Measurements from ENCODE around the gene AFDN.

AFDN gene

DNA sequence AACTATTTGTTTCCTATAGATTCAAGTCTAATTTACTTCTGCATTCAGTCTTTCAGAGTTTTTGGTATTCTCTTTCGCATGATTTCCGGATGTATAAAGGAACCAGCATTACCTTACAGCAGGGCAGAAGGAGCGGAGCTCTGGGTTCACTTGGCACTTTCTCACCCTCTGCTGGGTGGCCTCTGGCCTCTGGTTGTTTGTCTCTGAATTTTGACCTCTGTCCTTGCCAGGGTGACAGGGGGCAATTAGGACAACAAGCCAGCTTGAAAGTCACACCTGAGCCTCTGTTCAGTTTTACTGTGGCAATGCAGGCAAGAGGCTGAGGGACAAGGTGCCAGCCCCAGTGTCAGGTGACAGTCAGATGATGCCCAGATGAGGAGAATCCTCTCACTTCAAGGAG is 101.4 kb downstream of the AFDN start:
- DNase-seq: no peak

DNA sequence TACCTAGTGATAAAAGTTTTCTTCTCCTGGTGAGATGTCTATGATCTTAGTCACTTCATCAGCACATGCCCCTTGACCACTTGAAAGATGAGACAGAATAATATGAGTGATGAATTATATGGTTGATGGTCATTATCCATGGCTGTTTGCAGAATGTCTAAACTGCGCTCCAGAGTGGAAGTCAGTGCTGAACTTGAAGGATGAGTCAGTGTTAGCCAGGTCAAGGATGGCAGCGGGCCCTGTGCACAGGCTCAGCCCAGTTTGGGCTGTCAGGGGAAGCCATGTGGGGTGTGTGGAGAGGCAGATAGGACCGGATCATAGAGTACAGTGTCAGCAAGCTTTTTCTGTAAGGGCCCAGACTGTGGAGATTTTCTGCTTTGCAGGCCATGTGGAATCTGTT is 103.6 kb downstream of the AFDN start:
- no peak for DNase-seq

DNA sequence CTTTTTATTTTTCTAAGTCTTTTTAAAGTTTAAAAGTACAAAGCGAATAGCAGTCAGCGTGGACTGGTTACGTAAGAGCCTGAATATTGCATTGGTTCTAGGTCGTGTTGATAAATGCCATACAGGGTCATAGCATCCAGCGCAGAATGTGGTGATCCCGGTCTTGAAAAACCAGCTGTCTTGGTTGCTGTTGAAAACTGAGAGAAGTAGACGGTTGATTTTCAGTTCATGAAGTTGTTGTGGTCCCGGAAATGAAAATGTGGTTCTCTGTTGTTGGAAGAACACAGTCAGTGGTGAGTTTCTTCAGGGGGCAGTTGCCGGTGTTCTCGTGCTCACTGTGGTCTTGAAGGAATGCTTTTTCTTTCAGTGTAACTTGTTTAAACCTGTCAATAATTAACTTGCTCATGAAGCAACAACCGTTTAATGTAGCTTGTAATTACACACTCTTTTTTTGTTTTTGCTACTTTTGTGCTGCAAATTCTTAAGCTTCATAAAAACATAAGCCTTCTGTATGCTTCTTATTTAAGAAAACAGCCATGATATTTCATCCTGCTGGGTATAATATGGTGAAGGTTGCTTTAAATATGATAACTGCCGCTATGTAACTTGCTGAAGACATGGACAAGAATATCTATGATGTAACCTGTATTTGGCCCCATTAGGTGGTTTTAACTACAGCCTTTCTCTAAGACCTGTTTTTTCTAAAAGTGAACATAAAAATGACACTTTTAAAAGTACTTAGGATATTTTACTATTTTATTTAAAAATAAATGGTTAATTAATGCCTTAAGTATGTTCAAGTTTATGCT is 106.0 kb downstream of the AFDN start:
- no peak for DNase-seq

DNA sequence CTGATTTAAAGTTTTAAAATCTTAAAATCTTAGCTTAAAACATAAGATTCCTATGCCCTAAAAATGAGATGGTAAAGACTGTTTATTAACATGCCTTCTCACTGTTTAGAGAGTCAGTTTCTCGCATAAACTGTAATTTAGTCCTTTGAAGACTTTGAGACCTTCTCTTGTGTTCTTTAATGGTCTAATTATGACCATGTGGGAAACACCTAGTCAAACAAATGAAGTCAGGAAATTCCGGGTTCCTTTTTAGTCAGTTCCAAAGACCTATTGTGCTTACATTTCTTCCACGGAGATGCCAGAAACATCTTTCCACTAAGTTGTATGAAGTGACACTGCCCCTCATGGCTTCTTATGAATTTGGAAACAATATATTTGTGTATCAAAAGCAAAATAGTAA is 106.6 kb downstream of the AFDN start:
- no peak for DNase-seq

DNA sequence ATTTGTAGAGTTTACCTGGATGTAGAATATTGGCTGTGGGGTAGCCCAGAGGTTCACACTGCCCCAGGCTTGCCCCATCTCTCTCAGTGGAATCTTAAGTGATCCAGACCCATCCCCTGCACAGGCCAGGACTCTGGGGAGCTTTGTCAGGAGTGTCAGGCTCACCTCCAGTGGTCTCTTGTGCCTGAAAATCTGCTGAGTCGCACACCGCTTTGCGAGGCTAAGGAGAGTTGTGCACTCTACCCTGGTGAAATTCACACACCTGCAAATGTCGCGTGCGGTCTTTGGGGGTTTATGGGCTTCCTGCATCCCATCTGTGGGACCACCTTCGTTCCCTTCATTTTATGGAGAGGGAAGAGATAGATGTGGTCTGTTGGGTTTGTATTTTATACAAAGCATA is 107.1 kb downstream of the AFDN start:
- no peak for DNase-seq

DNA sequence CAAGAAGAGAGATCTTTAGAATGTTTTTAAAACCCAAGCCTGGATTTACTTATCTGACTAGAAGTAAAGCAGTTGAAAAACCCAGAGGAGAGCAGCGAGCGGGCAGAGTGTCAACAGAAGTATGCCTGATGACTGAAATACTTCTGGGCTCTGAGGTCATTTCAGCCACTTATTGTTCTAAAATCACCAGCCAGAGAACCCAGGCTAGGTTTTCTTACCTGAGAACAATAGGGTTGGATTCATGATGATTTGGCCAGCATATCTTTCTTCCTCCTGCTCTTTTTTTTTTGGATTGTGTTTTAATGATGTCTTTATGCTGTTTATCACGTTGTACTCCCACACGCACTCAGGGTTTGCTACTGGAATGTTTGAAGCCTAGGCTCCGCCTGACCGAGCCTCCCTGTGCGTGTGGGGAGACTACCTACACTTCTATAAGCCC is 107.7 kb downstream of the AFDN start:
- DNase-seq: no peak

DNA sequence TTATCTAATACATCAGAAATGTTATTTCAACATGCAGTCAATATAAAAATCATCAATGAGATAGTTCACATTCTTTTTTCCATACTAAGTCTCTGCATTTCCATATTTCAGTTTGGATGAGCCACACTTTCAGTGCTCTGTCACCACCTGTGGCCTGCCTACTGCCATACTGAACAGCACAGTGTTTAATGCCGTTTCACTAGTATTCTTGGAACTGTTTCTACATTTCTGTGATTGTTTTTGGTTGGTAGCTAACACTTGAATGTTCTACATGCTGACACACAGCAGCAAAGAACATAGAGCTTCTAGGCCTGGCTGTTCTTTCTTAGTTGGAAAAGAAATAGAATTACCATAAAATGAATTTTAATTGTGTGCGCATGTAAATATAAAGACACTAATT is 109.3 kb downstream of the AFDN start:
- DNase-seq: no peak

DNA sequence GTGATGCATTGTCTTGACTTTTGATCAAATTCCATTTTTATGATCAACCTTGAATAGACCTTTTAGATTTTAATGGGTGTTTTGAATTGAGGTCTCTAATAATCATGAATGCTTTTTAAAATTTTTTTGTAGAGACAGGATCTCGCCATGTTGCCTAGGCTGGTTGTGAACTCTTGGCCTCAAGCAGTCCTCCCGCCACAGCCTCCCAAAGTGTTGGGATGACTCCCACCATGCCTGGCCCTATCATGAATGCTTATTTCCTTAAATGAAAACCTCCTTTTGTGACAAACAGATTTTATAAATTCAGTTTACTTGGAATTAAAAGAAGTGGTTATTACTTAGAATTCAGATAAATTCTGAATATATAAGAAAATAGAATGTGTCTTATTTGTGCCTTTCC is 110.6 kb downstream of the AFDN start:
- no peak for DNase-seq

DNA sequence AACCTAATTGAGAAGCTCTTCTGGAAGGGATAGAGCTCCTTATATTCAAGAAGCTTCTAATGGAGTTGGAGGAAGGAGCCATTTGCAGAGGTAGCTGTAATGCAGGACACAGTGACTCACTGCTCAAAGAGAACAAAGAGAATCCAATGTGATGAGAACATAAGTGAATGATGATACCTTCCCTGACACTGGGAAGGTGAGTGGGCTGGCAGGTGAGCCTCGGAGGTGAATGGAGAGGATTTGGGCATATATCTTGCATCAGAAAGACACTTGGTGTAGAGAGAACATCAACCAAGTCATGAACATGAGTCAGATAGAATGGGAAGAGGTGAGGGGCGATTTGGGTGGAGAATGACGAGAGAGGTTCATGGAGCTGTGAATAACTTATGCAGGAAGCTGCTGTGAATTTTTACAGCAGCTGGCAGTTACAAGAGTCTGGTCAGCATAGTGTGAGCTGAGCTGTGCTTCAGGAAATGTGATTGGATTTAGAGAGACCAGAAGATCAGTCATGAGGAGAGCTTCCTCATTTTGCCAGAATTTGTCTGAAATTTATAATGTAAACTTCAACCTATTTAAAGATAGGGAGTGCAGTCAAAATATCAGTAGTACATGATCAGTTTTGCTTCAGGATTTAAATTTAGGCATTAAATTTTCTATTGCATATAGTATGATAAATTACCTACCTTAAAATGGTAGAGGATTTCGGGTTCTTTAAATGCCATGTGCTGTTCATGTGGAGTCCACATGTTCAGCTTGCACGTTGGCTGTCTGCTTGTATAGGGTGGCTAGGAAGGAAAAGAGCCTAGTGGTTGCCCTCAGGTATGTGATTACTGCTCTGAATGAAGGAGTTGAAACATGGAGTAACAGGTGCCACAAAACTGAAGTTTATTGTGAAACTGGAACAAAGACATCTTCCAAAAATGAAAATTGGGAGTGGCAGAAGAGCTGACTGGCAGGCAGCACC is 111.5 kb downstream of the AFDN start:
- DNase-seq: no peak

DNA sequence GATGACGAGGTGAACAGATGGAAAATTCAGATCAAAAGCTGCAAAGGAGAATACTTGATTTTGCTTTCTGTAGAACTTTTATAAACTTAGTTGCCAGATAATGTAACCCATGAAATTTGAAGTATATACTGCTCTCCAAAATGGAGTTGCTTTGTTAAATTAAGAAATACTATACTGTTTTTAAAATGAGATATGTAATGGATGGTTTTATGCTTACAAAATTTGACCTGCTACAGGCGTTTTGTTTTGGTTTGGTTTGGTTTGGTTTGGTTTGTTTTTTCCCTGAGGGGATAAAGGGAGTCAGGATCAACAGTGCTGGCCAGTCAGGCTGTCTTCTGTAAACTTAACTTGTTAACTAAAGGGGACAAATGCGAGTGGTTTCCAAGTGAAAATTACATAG is 115.1 kb downstream of the AFDN start:
- DNase-seq: no peak

DNA sequence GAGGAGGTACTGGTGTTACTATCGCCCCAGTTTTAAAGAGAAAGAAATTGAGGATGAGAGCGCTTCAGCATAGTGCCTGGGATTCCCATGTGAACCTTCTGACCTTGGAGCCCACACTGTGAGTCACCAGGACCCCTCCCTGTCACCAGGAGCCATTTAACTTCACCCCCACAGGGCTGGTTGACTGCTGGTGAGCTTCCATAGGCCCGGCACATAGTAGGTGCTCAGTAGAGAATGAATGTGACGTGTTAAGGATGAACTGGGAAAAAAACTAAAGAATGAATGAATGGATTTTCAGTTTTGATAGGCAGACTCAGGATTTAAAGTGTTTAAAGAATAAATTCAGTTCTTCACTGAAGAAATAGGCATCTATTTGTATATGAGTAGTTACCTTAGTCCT is 117.4 kb downstream of the AFDN start:
- DNase-seq: no peak

DNA sequence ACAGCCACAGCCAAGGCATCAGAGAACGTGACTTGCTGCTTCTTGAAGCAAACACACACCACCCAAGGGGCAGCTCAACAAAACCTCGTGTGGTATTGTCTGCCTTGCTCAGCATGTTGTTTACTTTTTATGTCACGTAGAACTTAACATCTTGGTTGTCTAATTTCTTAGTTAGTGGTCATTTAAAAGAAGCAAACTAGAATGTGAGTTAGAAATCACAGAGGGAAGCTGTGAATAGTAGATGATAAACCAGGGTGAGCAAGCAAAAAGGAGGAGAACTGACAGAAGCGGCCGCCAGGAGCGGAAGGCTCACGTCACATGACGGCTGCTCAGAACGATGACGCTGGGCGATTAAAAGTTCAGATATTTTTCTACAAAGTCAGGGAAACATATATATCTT is 119.3 kb downstream of the AFDN start:
- DNase-seq: no peak

DNA sequence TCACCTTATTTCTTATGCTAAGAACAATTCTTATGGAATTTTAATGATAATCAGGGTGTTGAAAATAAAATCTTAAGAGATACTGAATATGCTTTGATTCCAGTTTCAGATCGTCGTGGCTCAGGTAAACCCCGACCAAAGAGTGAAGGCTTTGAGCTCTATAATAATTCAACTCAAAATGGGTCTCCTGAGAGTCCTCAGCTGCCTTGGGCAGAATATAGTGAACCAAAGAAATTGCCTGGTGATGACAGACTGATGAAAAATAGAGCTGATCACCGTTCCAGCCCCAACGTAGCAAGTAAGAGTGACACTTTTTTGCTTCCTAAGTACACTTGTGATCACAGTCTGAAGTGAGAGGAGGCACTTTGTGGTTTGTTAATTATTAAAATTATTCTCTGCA is 119.9 kb downstream of the AFDN start:
- no peak for DNase-seq

DNA sequence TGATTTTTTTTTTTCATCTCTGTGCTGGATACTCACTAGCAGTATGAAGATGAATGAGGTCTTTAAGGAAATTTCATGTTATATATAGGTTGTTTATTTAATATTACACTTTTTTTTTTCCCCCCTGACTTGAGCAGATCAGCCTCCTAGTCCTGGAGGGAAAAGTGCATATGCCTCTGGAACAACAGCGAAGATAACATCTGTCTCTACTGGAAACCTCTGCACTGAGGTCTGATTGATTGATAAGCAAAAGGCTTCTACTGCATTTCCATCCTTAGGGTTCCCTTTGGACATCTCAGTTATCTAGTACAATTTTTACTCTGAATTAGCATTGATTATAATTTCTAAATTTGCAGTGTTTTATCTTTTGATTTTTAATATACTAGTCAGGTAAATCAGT is 121.0 kb downstream of the AFDN start:
- DNase-seq: no peak

DNA sequence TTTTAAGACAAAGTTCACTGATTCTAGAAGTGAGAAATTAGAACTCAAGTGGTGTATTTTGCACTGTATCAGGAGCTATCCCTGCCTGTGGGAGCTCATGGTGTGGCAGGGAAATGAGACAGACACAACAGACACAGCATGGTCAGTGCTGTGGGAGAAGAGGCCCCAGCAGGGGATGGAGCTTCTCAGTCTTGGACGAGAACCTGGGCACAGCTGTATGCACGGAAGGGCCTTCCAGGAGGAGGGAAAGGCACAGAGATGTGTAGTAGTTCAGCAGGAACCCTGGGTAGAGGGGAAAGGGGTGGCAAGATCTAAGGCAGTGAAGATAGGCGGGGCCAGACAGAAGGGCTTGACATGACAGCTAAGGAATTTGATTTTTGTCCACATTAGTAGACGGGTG is 122.0 kb downstream of the AFDN start:
- no peak for DNase-seq

DNA sequence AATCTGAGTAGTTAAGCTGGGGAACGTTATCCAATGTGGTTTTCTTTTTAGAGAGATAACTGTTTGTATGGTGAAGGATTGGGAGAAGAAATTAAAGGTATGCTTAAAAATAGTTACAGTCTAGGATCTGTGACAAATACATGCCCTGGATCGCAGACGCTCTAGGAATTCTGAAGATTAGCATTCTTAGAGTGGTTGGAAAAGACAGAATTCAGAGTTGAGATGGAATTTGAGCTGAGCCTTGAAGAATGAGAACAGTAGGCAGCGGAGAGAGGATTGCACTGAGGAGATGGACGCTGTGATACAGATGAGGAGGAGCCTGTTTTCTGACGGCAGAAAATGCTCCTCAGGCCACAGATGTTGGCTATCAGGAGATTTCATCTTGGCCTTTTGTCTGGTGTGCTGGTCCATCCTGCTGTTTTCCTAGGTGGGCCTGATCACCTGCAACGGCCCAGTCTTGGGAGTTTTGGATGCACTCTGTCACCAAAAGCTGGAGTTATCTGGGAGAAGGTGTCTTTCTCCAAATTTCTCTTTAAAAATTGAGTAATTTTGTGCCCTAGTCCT is 122.5 kb downstream of the AFDN start:
- no peak for DNase-seq

DNA sequence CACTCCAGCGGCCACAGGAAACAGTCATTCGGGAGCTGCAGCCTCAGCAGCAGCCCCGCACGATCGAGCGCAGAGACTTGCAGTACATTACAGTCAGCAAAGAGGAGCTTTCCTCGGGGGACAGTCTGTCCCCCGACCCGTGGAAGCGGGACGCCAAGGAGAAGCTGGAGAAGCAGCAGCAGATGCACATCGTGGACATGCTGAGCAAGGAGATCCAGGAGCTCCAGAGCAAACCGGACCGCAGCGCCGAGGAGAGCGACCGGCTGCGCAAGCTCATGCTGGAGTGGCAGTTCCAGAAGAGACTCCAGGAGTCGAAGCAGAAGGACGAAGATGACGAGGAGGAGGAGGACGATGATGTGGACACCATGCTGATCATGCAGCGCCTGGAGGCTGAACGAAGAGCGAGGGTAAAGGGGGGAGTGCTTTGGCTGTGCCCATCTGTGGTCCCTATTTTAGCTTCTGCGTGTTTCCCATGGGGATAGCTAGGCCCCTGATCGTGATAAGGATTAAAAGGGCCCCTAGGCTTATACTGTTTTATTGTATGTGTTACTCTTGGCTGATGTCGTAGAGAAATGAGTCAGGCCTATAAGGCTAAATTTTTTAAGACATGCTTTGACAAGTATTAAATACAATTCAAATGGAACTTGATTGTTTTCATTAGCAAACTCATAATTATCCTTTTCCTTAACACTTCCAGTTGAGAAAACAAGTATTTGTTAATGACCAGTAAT is 125.2 kb downstream of the AFDN start:
- DNase-seq: no peak

DNA sequence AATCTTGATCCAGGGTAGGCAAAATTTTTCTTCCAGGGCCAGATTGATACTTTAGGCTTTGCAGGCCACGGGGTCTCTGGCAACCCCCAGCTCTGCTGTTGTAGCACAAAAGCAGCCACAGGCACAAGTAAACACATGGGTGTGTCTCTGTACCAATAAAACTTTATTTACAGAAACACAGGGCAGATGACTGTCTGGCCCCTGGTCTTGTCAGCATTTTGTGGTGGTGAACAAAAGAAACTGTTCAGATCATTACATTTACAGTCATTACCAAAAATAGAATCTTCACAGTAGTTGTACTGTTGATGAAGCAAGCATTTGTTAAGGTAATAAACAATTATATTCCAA is 125.8 kb downstream of the AFDN start:
- DNase-seq: no peak

DNA sequence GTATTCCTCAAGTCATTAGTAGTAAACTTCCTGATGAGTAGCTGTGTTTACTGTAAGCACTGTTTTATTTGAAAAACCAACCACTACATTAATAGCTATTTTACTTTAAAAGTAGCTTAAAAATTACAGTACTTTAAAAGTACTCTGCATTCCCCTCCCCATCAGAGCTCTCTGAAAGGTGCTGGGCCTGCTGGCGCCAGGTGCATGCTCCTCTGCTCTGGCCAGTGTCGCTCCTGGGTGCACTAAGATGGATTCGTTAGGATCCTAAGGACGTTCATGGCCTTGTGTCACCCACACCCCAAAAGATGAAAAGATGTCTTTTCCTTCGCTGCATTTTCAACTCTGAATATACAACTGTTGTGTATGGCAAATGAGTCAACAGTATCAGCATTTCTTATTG is 126.8 kb downstream of the AFDN start:
- DNase-seq: no peak

DNA sequence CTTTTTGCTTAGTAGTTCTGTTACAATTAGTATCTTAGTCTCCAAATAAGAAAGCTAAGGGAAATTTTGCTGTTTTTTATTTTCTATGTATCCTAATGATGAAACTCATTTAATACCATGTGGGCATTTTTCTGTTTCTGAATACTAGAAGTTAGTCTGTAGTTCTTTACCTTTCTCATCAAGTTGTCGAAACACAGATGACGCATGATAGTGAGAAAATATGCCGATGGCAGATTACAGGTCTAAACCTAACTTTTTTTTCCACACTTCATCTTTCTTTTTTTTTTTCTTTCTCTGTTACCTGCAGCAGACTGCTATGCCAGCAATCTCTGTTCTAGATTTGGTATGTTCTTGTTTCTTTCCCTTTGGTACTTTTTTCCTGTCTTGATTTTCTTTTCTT is 127.4 kb downstream of the AFDN start:
- DNase-seq: no peak

DNA sequence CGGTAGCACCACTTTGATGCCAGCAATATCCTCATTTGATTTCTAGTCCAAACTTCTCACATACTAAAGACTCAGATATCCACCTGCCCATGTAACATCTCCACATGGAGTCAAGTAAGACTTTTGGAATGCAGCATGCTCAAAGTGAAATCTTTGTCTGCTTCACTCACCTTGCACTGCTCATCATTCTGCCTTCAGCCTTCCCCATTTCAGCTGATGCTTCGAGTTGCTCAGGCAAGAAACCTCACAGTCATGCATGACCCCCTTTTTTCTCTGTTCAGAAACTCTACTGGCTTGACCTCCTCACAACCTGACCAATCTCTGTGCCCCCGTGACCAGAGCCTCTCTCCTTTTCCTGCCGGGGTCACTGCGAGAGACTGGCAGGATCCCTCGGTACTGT is 129.8 kb downstream of the AFDN start:
- no peak for DNase-seq

DNA sequence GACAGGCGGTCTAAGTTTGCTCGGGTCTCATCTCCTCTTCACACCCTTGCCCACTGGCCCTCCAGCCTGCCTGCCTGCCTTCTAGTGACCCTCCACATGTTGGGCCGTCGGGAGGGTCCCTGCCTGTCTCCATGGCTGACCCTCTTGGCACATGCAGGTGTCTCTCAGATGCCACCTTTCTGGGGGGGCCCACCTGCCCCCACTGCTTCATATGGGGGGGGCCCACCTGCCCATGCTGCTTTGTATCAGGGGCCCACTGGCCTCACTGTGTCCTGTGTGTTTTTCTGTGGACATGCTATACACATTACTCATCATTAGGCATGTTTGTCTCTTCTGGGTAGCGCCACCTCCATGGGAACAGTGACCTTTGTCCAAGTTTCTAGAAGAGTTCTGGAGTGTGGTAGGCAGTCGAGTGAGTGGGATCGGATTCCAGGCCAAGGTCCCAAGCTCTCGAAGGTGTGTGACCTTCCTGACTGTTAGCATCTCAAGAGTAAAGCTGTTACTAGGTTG is 130.3 kb downstream of the AFDN start:
- no peak for DNase-seq

DNA sequence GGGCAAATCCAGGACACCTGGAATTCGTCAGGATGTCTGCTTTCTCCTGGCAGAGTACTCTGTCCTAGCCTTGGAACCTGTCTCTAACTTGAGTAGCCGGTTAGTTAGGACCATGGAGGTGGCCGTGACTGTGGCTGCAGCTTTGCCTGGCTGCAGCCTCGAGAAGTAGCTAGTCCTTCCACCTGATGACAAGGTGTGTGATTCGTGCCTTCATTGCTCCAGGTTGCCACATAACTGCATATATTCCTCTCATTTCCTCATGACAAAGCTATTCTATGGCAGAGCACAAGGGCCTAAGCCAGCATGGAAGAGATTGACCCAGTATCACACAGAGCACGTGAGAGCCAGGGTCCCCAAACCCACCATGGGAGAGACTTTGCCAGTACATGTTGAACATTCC is 130.9 kb downstream of the AFDN start:
- no peak for DNase-seq

All from T-helper 9 cell (primary cell).